Testis (tissue), 2 donors: ENCODE measurements around the gene PPP4R1.

Experiments
- CTCF ChIP-seq, 3 experiments: fragments of 450-650 bp in 2 of 3; fragments of 200-600 bp in 1 of 3; sonication (generic) in 1 of 3; IDR thresholded peaks; one replicate each; pipeline ENCODE4 v1.5.1; 2016 to 2019; ENCODE audit warnings: antibody characterized with exemption in 3 of 3, mild to moderate bottlenecking in 2 of 3, moderate library complexity in 1 of 3
- POLR2A ChIP-seq: fragments of 450-650 bp; IDR thresholded peaks from one replicate; pipeline ENCODE4 v1.6.1; 2017; ENCODE audit warnings: antibody characterized with exemption, mild to moderate bottlenecking, moderate library complexity

GRCh38 chr18:9619990-9620389, 5.6 kb upstream of the PPP4R1 start:
- no peak for TF ChIP-seq POLR2A
- TF ChIP-seq CTCF (IDR thresholded peaks at IDR 0.05) = no peak
